SKM-1 treated with dmso at 0.1 percent for 144 hours (cell line): ENCODE measurements around the gene TRIP13.
"Not testable (repeated sequence)": the region's sequence is repeated elsewhere in the genome, so short reads cannot be mapped to it uniquely, and the experiment has no call there.

Source experiments
- DNase-seq: peaks from one replicate; lab custom pipeline; 2025; ENCODE audit not compliant: unreplicated experiment; lab: John Stamatoyannopoulos, UW

The TRIP13 gene

DNA sequence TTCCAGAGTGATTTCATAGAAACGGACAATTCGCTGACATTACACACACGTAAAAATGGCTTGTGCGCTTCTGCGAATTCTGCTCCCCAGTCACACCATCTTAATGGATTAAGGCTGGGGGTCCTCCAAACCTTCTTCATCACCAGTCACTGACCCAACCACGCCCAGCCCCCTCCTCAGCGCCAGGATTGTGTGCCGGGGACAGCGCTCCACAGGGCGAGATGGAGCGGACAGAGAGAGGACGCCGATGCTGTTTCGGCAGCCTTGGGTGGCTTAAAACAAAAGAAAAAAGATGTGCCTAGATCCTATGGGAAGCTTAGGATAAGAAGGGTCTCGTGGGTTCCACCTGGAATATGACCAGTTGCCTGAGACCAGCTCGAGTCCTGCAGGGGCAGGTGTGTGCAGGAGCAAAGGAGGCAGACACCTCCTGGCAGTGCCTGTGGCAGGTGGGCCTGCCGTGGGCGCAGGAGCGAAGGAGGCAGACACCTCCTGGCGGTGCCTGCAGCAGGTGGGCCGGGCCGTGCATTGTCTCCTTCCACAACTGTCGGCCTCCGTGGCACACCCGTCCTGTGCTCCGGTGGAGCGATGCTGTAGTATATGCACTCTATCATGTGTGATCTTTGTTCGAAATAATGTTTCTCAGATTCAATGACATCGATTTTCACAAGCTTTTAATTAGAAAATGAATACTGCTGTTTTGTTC lies 20.9 kb upstream of the TRIP13 start:
- no peak for DNase-seq

DNA sequence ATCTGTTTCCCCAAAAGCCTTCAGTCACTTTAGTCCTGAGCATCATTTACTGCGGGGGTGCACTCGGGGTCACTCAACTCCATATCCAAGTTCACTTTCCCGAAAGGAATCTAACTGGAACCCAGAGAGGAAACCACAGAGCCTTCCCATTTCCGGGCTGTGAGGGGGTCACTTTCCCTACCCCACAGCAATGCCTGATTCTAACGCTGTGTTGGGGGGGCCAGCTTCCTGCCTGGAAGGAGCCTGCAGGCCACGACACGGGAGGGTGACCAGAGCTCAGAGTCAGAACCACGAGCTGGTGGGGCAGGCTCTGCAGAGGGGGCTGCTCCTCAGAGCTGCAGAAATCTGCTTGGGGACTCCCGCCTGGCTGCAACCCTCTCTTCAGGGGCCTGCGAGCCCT lies 20.4 kb upstream of the TRIP13 start:
- DNase-seq: no peak

DNA sequence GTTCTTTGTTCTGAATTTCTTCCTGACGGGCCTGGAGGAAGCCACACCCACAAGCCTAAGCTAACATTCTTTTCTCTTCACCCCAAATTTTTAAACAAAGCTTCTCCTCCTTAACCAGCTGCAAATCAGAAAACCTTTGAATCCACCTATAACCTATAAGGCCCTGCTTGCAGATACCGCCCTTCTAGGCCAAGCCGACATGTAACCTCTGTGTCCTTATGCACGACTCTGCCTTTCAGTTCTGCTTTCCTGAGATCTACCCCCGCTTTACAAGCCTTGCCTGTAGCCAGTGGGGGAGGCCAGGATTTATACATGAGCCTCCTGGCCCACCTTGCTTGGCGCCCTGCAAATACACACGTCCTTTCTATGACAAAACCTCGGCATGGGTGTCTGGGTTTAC lies 19.4 kb upstream of the TRIP13 start:
- no peak for DNase-seq

GRCh38 chr5:875931-876330 lies 16.8 kb upstream of the TRIP13 start:
- no peak for DNase-seq

GRCh38 chr5:876398-877365 lies 16.0 kb upstream of the TRIP13 start:
- no peak for DNase-seq

GRCh38 chr5:878125-878524 lies 14.6 kb upstream of the TRIP13 start:
- DNase-seq: no peak

GRCh38 chr5:878677-879076 lies 14.0 kb upstream of the TRIP13 start:
- not testable (repeated sequence) for DNase-seq

DNA sequence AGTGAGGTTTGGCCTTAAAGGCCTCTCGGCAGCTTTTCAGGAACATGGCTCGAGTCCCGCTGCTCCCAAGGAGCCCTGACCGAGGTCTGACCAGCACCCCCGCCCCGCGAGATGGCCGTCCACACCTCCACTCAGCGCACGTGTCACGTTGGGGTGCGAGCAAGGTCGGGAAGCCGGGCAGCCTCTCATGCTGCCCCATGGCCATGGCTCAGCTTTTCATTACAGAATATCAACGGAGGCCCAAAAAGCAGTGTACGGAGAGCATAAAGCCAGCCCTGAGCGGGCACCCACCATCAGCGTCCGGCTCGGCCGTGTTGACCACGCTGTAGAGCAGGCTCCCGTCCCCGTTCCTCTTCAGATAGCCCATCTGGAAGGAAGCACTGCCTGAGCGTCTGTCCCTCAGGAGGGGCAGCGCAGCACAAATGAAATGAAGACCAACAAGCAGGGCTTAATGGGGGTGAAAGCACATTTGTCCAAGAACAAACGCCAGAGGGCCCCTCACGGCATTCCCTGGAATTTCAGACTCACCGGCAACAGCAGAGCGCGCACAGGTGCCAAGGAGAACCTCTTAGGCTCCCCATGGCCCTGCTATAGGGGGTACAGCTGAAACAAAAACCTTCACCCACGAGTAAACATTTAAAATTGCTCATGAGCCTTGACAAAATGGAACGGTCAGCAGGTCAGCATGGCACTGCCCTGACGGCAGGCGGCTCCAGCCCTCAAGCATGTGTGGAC lies 11.7 kb upstream of the TRIP13 start:
- DNase-seq: no peak

DNA sequence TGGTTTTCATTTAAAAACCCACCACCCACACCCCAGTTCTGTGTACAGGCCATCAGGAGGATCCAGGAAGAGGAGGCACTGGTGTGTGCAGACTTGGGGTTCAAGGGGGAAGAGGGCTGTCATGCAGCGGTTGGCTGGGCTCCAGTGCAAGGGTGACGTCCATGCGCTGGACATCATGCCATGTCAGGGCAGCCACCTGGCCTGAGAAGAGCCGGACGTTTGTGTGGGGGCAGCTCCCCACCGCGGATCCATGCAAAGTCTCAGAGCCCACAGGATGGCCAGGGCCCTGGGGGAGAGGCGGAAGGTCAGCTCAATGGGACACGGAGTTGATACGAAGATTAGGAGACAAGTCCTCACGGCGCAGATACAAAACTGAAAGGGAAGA lies 11.1 kb upstream of the TRIP13 start:
- no peak for DNase-seq

- no peak for DNase-seq
Observed at GRCh38 chr5:882253-883183, 10.2 kb upstream of the TRIP13 start.

- no peak for DNase-seq
Observed at GRCh38 chr5:883475-884181, 9.1 kb upstream of the TRIP13 start.

- no peak for DNase-seq
Observed at GRCh38 chr5:884345-885126, 8.1 kb upstream of the TRIP13 start.

DNA sequence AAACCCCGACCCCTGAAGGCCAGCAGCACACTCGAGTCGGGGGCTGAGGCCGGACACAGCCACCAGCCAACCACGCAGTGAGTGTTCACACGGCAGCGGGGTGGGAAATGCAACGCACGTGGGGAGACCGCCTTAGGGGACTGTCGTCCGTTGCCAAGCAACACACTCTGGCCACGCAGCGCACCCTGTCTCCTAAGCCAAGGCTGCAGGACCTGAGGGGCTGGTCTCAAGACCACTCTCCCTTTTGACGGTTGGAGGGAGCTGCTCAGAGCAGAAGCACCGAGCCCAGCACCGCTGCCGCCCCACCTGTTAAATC lies 7.6 kb upstream of the TRIP13 start:
- DNase-seq: no peak

DNA sequence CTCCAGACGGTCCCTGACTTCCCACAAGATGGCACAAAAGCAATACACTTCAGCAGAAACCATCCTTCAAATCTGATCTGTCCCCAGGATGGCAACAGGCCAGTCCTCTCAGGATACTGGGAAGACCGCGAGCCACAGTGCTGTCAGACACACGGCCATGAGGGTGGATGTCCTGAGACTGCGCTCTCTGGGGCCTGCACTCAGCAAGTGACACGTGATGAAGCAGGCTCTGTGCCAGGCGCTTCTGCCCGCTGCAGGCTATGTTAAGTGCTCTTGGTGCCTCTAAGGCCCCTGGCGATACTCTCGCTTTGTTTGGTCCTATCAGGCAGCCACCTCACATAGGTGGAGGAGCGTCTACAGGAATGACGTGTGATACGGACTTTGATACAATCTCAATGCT lies 7.2 kb upstream of the TRIP13 start:
- DNase-seq: no peak

DNA sequence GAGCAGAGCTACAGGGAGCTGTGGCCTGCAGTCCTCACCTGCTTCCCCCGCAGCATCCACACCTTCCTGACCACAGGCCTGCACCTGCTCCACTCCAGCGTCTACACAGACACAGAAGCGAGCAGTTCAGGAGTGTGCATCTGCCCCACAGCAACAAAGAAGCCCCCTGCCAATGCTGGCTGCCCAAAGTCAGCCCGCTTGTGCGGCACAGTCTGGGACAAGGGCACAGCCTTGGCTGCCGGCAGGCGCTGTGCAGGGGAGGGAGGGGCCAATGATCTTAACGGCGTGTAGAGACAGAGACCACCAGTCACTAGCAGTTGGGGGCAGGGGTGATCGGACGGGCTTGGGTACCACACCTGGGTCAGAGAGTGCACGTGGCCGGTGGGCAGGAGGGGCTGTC lies 6.6 kb upstream of the TRIP13 start:
- no peak for DNase-seq

GRCh38 chr5:886716-887325 lies 5.9 kb upstream of the TRIP13 start:
- no peak for DNase-seq

DNA sequence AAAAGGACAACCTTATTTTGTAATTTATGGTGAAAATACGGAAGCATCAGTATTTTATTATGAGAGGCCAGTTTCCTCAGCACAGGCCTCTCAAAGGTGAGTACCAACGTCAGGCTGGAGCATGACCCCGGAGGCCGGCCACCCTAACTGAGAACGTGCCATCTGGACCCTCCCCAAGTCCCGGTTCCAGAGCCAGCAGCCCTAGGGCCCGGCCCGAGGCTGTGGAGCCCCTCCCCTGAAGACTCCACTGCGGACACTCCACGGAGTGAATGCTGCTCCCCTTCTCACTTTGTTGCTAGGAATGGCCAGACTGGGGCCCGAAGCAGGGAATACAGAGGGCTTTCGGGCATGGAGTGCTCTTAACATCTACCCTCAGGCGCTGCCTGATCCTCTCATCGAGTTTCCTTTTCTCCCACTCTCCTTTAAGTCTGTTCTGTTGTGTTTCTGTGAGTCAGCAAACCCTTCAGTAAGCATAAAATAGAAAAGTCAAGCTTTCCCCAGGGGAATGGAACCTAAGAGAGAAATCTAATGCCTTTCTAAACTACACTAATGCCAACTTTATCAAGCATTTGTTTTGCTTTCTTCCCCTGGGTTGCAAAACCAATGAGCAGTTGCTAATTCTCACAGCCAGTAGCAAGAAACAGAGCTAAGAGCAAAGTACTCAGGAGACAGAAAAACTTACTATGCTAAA lies 4.6 kb upstream of the TRIP13 start:
- no peak for DNase-seq

DNA sequence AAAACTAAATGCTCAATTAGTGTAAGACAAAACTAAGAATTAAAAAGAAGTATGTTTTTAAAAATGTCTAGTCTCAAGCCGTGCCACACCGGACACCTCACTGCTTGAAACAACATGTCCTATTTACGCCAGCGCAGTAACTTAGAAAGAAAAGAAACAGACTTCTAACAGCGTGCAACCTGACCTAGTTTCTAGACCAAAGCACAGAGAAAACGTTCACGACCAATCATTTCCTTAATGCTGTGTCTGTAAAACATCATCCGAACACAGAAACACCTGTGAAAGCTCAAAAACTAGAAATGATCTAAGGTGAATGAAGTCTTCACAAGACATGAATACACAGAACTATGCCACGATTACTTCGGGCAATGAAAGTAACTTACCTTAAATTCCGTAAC lies 4.0 kb upstream of the TRIP13 start:
- DNase-seq: no peak
